Measurements from ENCODE around the gene ABLIM1.

- TF ChIP-seq, protein P1, sequence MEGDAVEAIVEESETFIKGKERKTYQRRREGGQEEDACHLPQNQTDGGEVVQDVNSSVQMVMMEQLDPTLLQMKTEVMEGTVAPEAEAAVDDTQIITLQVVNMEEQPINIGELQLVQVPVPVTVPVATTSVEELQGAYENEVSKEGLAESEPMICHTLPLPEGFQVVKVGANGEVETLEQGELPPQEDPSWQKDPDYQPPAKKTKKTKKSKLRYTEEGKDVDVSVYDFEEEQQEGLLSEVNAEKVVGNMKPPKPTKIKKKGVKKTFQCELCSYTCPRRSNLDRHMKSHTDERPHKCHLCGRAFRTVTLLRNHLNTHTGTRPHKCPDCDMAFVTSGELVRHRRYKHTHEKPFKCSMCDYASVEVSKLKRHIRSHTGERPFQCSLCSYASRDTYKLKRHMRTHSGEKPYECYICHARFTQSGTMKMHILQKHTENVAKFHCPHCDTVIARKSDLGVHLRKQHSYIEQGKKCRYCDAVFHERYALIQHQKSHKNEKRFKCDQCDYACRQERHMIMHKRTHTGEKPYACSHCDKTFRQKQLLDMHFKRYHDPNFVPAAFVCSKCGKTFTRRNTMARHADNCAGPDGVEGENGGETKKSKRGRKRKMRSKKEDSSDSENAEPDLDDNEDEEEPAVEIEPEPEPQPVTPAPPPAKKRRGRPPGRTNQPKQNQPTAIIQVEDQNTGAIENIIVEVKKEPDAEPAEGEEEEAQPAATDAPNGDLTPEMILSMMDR (IDR thresholded peaks at IDR 0.05): no peak
- TF ChIP-seq EZH2 (IDR thresholded peaks at IDR 0.05): no peak
Measured at GRCh38 chr10:114668375-114669080, 10.5 kb upstream of the ABLIM1 start.

Data from neural progenitor cell (in vitro differentiated cells).